Measurements from ENCODE around the gene RAD51B.

RAD51B gene

DNA sequence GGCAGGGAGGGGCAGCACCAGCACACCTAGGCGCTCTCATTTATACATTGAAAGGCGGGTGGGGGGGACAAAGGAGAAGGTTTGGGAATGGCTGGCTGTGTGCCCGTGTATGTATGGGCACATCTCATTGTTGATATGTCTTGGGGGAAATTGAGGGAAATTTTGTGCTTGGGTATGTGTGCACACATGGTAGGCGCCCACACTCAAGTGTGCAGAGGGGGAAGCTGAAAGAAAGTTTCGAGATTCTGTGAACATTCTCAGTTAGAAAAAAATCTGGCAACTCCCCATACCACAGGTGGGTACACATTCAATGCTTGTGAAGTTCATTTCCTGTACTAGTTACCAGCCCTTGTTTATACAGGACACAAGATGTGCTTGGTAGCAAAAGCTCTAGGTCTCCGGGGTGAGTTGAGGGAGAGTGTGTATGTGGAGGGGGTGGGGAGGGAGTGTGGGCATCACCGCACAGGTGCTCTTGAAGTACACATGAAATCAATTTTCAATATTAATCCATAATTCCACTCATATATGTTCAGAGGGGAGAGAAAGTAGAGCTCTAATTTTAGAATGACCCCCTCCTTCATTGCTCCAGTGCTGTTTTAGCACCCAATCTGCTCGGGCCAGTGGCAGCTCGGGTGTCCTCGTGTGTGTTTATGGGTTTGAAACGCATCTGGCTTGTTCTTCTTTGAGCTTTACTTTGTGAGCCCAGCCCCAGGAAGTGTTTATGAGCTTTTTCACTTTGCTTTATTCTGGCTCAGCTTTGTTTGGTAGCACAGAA is 687.3 kb downstream of the RAD51B start:
- no peak for DNase-seq

GRCh38 chr14:68507544-68508081 is 688.0 kb downstream of the RAD51B start:
- no peak for DNase-seq

DNA sequence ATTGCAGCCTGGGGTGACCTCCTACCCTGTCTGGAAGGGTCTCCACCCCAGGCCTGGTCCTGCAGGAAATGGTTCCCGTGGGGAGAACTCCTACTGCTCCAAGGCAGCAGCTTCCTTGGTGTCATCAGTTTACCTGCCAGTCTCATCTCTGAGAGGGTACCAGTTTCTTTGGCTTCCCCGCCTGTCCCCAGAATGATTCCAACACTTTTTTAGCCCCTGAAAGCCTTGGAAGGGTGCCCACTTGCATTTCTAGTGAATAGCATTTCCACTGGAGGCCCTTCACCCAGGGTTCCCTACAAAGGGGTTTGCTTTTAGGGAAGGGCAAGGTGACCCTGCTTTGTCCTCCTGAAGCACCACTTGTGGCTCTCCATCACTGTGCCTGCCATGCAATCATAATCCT is 689.0 kb downstream of the RAD51B start:
- no peak for DNase-seq

GRCh38 chr14:68509188-68509983 is 689.8 kb downstream of the RAD51B start:
- DNase-seq: no peak

GRCh38 chr14:68510201-68511128 is 690.9 kb downstream of the RAD51B start:
- DNase-seq: no peak

GRCh38 chr14:68511129-68512047 is 691.8 kb downstream of the RAD51B start:
- DNase-seq: no peak

- no peak for DNase-seq
Observed at GRCh38 chr14:68512088-68512487, 692.5 kb downstream of the RAD51B start.

- DNase-seq: no peak
Observed at GRCh38 chr14:68513137-68513536, 693.6 kb downstream of the RAD51B start.

DNA sequence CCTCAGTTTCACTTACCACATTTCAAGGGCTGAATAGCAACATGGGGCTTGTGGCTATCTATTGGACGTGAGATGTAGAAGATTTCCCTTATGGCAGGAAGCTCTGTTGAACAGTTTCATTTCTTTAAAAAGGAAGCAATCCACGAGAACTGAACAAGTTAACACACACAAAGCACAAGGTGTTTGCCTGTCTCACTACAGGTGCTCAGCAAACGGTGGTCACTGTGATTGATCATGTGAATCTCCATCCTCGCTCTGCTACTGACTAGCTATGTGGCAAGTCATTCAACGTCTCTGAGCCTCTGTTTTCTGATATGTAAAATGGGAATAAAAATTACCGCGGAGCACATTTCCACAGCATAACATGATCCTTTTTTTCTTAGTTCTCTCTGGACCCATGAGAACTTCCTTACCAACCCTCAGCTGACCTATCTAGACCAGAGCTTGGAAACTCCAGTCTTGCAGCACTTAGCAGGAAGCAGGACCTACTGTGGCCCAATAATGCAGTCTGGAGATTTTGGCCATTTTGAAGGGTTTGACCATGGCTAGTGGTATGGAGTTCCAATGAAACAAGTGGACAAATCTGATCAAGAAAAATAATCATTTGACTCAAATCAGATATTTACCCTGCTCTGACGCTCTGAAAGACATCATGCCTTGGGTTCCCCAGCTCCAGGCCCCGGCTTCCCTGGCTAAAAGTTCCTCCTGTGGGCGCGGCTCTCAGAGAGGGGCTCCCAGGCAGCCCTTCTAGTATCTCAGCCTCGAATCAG is 694.4 kb downstream of the RAD51B start:
- DNase-seq: no peak

- DNase-seq: no peak
Observed at GRCh38 chr14:68514608-68515194, 695.1 kb downstream of the RAD51B start.

- DNase-seq: no peak
Observed at GRCh38 chr14:68516342-68516741, 696.8 kb downstream of the RAD51B start.

- no peak for DNase-seq
Observed at GRCh38 chr14:68518166-68518565, 698.6 kb downstream of the RAD51B start.

DNA sequence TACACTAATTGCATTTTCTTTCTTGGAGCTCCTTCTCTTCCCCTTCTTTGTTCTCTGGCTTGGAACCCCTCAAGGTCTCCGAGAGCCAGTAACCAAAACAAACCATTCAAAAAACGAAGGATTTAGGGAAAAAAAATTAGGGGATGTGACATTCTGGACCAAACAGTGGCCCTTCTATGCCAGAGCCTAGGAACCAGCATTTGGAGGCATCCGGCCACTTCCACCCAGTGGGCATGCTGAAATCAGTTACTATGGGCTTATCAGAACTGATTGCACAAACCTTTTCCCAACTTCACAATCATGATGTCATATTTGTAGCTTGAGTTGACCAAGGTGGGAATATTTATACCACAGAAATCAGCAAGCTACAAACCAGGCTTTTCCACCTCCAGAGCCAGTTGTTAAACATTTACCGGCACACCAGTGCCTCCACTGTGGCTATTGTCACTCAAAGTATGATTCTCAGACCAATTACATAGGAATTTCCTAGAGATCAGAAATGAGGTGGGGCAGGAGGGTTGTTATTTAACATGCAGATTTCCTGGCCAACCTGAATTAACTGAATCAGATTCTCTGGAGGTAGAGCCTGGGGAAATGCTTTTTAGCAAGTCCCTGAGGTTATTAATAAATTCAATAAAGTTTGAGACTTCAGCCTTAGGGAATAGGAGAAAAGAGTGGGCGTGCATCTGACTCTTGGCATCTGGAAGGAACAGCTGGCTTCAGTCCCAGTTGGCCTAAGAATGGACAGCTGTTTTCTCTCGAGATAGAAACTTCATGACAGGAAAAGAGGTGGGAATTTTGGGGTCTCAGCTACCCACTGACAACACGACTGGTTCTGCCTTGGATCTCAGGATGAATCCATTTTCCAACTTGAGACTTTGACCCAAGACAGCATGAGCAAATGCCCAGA is 699.4 kb downstream of the RAD51B start:
- DNase-seq: no peak

DNA sequence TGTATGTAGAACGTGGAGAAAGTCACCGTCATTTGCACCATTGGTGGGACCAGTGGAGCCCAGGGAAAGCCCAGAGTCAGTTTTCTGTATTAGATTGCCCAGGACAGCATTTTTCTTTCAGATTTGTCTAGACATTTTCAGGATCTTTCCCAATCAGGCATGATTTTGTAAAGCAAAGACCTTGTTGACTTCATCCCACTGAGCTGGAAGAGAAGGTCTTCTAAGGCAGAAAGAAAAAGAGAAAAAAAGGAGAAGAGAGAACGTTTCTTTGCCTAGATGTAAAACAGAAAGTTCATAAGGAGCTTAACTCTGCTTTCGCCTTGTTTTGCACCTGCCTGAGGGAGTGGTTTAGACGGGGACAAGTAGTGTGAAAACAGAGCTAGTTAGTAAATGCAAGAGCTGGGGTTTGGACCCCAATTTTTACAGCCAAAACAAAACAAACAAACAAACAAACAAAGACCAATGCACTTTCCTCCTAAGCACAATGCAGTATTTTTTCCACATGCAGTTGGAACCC is 700.1 kb downstream of the RAD51B start:
- no peak for DNase-seq

DNA sequence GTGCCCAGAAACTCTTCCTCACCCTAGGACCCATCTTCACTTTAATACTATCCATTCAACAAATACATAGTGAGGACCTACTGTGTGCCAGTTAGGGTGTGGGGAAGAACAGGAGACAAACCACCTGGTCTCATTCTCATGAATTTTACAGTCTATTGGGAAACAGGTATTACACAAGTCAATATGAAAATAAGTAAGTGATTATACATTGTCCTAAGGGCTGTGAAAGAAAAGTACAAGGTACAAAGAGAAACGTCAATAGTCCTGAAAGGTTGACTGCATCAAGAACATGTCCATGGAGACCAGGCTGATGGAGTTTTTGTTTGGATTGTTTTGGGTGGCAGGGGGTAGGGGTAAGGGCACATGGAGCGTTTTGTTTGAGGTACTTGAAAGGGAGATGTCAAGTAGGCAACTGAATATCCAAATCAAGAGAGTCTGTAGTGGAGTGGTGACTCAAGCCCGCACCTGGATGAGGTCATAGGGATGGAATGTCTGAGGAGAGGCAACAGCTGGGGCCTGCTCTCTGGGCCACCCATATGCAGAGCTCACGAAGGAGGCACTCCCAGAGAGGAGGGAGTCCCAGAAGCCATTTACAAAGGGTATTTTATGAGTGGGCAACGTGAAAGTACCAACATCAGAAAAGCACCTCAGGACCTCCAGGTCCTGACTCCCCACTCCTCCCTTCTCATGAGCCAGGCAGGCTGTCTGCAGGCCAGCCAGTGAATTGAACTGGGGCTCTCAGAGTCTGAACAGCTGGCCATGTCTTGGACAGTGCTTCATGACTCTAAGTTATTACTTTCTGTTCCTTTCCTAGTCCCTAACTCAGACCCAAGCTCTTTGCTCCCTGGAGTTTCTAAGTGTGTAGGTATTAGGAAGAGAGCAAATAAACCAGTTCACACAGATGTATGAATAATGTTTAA is 701.3 kb downstream of the RAD51B start:
- DNase-seq: no peak

GRCh38 chr14:68521557-68521901 is 702.0 kb downstream of the RAD51B start:
- DNase-seq: no peak

GRCh38 chr14:68521961-68522509 is 702.5 kb downstream of the RAD51B start:
- DNase-seq: no peak

Data from stimulated activated CD4-positive, alpha-beta T cell treated with anti-CD3 and anti-CD28 coated beads, Interleukin-1b, Interleukin-23, amount 100 ng/mL, for 48 hours (primary cell).